SK-N-MC (cell line): ENCODE measurements around the gene KLF4.

Experiments used
- EZH2 ChIP-seq: fragments of 200-600 bp; sonication (generic); IDR thresholded peaks from one replicate; pipeline ENCODE4 v1.6.1; 2017; ENCODE audit warnings: antibody characterized with exemption
- FOXP2 ChIP-seq: optimal IDR thresholded peaks from 2 replicates; pipeline ENCODE3; 2011; ENCODE audit warnings: mild to moderate bottlenecking, moderate library complexity; ENCODE audit not compliant: insufficient read depth; ENCODE audit errors: extremely low read length, control extremely low read depth
- POLR2AphosphoS5 ChIP-seq: IDR thresholded peaks from 2 replicates; pipeline ENCODE4 v1.6.1; 2012; ENCODE audit warnings: mild to moderate bottlenecking, low read depth, low read length, borderline replicate concordance

- TF ChIP-seq POLR2AphosphoS5 (no peak), EZH2 (no peak), FOXP2 (no peak)
These were observed 2.7 kb downstream of the KLF4 start for GRCh38 chr9:107486674-107487520.
